ENCODE results near the gene UBAP2.

Gene UBAP2

GRCh38 chr9:34072868-34073590 is 24.3 kb upstream of the UBAP2 start:
- no peak for TF ChIP-seq CTCF (IDR thresholded peaks at IDR 0.05; ENCODE audit: low read depth, low read length, missing control alignments)
- peak; percentile 81 for DNase-seq (ENCODE audit: low read depth)
- in situ Hi-C loops (cut with HindIII; ENCODE audit: low sequenced_read_pairs), result no loop called here
- H3K4me3 ChIP-seq (ENCODE audit: low read depth, low read length), result no peak overlapping the region

DNA sequence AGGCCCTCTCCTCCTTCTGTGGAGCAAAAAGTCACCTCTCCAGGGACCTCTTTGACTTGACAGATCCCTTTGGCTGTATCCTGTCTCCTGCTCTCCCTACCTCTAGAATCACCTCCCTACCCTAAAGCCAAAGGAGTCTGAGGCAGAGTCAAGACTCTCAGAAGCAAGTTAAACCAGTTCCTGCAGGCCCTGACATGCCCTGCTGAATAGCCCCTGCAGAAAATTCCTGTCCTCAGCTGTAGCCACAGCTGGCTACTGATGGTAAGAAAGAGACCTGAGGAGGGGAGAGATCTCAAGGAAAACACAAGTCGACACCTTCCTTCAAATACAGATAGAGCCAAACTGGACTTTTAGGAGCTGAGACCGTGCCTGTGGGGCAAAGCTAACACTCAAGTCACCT is 23.7 kb upstream of the UBAP2 start:
- DNase-seq (ENCODE audit: low read depth), result no peak
- in situ Hi-C loops (cut with HindIII; ENCODE audit: low sequenced_read_pairs), result no loop called here
- TF ChIP-seq CTCF (IDR thresholded peaks at IDR 0.05; ENCODE audit: low read depth, low read length, missing control alignments), result no peak
- no peak overlapping the region for H3K4me3 ChIP-seq (ENCODE audit: low read depth, low read length)

DNA sequence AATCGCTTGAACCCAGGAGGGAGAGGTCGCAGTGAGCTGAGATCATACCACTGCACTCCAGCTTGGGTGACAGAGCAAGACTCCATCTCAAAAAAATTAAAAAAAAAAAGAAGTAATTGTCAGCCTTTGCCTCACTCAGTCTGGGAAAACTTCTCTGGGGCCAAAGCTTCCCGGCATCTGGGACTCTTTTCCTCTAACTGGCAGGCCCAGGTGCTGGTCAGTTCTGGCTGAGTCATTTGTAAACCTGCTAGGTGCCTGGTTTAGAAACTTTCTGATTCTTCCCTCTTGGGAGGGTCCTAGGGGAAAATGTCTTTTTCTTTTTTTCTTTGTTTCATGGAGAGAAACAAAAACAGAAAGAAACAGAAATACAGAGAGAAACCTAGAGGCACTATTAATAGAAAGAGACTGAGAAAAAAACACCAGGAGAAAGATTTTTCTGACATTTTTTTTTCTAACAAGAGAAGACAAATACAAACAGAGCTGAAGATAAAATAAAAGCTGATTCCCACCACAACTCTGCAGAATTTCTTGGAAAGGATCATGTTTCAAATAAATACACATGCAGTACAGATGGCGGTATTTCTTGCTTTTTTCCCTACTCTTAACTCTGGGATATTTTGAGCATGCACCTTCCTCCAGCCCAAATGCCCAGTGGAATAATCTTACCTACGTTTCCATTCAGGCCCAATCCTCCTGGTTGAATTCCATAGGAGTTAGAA is 22.1 kb upstream of the UBAP2 start:
- no peak for TF ChIP-seq CTCF (IDR thresholded peaks at IDR 0.05; ENCODE audit: low read depth, low read length, missing control alignments)
- in situ Hi-C loops (cut with HindIII; ENCODE audit: low sequenced_read_pairs), result no loop called here
- no peak overlapping the region for H3K4me3 ChIP-seq (ENCODE audit: low read depth, low read length)
- no peak for DNase-seq (ENCODE audit: low read depth)

DNA sequence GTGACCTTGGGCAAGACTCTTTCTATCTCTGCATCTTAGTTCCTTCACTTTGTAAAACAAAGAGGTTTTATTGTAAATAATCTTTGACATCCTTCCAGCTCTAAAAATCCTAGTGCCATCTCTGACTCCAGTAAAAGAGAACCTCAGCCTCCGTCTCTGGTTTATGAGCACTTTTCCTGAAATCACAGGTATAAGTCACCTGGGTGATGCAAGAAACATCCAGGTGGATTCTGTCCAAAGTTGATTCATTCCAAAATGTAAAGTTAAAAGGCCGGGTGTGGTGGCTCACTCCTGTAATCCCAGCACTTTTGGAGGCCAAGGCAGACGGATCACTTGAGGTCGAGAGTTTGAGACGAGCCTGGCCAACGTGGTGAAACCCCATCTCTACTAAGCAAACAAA is 21.1 kb upstream of the UBAP2 start:
- DNase-seq (ENCODE audit: low read depth), result no peak
- in situ Hi-C loops (cut with HindIII; ENCODE audit: low sequenced_read_pairs), result no loop called here
- TF ChIP-seq CTCF (IDR thresholded peaks at IDR 0.05; ENCODE audit: low read depth, low read length, missing control alignments), result no peak
- no peak overlapping the region for H3K4me3 ChIP-seq (ENCODE audit: low read depth, low read length)

DNA sequence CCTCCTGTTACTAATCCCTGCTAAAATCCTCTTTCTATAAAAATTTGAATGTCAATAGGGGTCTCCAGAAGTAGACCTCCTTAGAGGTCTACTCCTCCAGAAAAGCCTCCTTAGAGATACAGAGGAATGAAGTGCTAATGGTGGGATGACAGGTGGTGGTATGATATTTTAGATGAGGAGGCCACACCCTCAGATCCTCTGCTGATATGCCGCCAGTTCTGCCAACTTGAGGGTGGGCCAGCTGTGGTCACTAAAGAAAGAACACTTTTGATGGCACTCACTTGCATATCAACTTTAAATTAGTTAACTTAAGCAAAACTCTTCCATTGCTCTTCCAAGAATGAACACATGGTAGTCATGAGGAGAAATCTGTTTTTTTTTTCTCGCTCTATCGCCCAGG is 16.9 kb upstream of the UBAP2 start:
- in situ Hi-C loops (cut with HindIII; ENCODE audit: low sequenced_read_pairs), result no loop called here
- DNase-seq (ENCODE audit: low read depth), result no peak
- no peak for TF ChIP-seq CTCF (IDR thresholded peaks at IDR 0.05; ENCODE audit: low read depth, low read length, missing control alignments)
- H3K4me3 ChIP-seq (ENCODE audit: low read depth, low read length), result no peak overlapping the region

- DNase-seq (ENCODE audit: low read depth), result no peak
- in situ Hi-C loops (cut with HindIII; ENCODE audit: low sequenced_read_pairs), result no loop called here
- TF ChIP-seq CTCF (IDR thresholded peaks at IDR 0.05; ENCODE audit: low read depth, low read length, missing control alignments), result no peak
Observed at GRCh38 chr9:34059954-34060353, 11.3 kb upstream of the UBAP2 start.

More at GRCh38 chr9:34059954-34060353, 11.3 kb upstream of the UBAP2 start:
- no peak overlapping the region for H3K4me3 ChIP-seq (ENCODE audit: low read depth, low read length)
